Activated T-helper 1 cell treated with anti-CD3 and anti-CD28 coated beads, Interleukin-2, amount 50 U/mL, for 16 hours (primary cell): ENCODE measurements around the gene PRR33.

Experiments used
- DNase-seq, 2 donors: peaks; one replicate each; pipeline ENCODE4 v3.0.0-alpha.2; 2020; ENCODE audit warnings: low read depth in 1 of 2, low spot score in 1 of 2

The PRR33 gene

DNA sequence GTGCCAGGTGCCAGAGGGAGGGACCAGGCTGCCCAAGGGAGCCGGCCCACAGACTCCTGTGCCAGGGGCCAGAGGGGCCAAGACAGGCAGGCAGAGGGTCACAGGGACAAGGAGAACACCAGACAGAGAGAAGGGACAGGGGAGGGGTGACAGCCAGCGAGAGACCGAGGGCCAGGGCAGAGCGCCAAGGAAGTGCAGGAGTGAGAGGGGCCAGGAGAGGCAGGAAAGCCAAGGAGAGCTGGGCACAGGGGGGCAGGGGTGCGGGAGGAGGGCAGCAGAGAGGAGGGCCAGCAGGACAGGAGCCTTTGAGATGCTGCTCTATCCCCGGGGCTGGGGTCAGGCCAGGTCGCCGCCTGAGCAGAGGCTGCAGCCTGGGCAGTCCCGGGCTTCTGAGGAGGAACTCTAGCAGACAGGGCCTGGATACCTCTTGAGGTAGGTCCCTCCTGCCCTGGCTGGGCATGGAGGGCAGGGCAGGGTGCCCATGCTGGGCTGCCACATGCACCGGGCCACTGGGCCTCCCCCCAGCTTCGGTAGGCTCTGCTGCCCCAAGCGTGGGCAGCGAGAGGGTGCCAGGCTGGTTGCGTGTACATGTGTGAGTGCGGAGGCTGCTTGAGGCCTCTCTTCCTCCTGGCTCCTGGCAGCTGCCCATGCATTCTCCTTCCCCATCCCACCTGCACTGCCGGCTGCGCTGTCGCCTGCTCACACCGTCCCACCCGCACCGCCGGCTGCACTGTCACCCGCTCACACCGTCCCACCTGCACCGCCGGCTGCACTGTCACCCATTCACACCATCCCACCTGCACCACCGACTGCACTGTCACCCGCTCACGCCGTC, 26.6 kb downstream of the PRR33 start:
- no peak for DNase-seq

DNA sequence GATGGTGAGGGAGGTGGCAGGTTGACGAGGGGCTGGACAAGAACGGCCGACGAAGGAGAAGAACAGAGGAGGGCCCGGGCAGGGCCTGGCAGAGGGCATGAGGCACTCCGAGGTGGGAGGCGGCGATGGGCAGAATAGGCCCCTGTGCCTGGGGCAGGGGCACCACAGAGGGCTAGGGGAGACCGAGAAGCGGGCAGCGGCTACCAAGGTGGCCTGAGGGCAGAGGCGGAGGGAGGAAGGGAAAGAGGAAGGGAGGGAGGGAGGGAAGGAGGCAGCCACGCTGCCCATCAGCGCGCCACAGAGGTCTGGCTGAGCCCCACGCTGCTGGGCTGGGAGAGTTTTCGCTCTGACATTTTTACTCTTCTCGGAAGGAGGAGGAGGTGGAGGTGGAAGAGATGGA, 27.5 kb downstream of the PRR33 start:
- no peak for DNase-seq

DNA sequence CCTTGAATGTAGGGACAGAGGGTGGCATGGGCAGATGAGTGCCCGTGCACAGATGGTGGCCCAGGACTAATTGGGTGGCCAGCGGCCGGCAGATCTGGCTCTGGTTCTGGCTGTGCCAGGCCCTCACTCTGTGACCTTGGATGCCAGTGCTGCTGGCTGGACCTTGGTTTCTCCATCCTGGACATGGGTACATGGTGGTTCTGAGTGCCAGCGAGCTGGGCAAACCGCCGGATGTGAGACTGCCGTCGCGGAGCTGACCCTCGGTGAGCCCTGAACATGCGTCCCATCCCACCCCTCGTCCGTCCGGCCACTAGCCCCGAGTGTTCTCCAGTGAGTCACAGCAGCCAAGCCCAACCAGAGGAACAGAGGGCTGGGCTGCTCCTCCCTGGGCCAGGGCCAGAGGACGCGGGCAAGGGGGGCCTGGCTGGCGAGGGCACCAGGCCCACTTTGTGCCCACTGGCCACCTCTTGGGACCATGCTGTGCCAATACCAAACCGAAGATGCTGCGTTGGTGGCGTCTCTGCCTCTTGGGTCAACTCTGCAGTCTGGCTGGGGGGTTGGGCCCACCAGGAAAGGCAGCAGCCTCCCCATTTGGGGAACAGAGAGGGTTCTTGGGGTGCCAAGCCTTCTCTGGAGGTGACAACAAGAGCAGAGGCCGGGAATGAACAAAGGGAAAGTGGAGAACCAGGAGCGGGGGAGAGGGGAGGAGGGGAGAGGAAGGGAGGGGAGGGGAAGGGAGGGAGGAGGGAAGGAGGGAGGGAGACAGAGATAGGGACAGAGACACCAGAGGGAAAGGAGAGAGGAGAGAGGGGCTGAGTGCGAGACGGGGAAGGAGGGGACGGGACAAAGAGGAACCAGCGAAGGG, 28.1 kb downstream of the PRR33 start:
- no peak for DNase-seq

DNA sequence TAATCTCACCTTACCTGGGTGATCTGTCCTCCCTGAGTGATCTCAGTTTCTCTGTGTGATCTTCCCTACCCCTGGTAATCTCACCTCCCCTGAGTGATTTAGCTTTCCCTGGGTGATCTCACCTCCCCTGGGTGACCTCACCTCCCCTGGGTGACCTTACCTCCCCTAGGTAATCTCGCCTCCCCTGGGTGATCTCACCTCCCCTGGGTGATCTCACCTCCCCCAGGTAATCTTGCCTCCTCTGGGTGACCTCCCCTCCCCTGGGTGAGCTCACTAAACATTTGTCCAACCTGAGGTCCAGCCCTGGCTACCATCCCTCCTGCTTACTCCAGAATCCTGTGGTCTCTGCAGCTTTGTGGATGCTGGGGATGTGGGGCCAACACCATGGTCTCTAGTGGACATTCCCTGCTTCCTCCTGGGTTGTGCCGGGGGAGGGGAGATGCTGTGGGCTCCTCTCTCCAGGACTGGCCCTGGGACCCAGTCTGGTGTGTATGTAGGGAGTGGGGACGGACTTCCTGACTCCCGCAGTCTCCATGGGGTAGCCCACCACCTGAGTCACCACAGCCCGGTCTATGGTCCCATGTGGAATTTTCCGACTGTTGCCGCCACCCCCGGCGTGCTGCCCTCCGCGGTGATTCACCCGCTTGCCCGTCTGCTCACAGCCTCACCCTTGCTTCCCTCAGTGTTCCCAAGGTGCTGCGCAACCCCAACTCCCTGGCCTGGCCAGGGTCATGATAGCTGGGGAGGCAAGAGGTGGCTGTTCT, 28.9 kb downstream of the PRR33 start:
- no peak for DNase-seq

DNA sequence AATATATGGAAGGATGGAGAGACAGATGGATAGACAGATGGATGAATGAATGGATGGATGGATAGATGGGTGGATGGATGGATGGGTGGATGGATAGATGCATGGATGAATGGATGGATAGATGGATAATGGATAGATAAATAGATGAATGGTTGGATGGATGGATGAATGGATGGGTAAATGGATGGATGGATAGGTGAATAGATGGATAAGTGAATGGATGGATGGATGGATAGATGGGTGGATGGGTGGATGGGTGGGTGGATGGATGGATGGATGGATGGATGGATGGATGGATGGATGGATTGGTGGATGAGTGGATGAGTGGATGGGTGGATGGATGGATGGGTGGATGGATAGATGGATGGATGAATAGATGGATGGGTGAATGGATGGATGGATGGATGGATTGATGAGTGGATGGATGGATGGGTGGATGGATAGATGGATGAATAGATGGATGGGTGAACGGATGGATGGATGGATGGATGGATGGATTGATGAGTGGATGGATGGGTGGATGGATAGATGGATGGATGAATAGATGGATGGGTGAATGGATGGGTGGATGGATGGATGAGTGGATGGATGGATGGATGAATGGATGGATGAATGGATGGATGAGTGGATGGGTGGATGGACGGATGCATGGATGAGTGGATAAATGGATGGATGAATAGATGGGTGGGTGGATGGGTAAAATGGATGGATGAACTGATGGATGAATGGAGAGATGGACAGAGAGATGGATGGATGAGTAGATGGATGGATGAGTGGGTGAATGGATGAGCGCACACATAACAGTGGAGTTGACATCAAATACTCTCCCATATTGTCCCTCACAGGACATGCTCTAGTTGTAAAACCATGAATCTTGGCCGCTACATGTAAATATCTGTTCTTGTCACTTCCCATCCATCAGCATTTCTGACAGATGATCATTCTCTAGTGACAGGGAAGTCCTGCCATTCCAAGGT, 30.0 kb downstream of the PRR33 start:
- DNase-seq, result no peak

DNA sequence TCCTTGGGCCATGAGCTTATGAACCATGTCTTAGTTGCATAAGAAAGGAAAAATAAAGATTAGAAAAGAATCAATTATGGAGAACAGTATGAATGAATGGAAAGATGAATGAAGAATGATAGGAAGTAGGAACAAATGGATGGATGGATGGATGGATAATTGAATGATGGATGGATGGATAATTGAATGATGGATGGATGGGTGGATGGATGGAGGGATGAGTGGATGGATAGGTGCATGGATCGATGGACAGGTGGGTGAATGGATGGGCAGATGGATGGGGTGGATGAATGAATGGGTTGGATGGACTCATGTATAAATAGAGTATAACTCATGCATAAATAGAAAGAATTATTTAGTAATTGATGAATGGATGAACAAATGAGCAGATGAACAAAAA, 31.6 kb downstream of the PRR33 start:
- DNase-seq, result no peak

DNA sequence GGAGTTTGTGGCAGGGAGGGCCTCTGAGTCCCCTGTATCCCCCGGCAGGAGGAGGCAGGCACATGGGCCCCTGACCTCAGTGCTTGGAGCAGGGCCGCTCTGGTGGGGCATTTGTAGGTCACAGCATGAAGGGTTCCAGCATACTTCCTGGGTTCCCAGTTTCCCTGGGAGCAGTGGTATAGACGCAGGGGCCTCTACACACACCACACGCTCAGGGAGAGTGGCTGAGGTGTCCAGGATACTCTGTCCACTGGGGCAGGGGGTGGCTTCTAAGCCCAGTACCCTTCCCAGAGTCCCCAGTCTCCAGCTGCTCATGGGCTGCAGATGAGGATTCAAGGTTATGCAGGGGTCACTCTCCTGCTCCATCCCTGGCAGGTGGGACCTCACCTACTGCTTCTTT, 32.7 kb downstream of the PRR33 start:
- DNase-seq, result no peak

DNA sequence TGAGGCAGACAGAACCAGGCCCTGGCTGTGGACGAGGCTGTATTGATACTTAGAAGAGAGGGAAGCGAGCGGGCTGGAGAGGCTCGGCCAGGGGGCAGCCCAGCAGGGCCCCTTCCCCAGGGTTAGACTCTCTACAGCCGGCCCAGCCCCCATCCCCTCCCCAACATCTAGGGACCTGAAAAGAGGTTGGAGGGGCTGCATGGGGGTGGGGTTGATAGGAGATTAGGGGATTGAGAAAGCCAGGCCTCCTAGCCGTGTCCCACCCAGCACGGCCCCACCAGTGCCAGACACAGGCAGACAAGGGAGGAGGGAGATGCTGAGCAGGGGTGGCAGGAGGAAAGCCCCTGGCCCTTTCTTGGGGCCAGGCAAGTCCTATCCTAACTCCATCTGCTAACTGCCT, 33.1 kb downstream of the PRR33 start:
- DNase-seq, result no peak

DNA sequence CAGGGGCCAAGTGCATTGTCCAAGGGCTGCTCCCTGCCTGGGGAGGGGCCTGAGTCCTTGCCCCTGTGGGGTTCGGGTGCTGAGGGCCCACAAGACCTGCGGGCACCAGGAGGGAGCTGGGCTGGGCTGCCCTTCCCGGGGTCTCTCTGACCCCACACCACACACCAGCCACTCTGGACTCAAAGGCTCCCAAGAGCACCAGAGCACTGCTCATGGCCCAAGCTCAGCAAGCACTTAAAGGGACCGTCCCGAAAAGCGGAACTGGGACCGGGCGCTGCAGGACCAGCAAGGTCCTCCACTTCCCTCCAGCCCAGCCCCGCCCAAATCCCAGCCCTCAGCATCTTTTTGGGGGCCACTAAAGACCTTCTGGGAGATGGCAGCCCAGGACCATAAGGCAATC, 33.5 kb downstream of the PRR33 start:
- DNase-seq, result no peak

DNA sequence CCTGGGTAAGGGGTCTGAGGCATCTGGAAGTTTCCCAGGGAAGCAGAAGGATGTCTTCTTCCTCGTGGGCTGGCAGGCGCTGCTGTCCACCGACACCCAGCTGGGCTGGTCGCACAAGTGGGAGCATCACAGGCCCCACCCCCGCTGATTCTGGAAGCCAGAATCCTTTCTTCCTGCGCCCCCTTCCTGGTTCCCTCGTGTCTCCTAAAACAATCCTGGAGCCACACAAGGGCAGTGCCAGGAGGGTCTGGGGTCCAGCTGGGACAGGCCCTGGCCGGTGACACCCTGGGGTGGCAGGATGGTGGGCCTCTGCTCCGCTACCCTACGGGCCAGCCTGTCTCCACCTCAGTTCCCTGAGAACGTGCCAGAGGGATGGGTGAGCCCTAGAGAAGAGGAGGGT, 34.6 kb downstream of the PRR33 start:
- DNase-seq, result no peak

DNA sequence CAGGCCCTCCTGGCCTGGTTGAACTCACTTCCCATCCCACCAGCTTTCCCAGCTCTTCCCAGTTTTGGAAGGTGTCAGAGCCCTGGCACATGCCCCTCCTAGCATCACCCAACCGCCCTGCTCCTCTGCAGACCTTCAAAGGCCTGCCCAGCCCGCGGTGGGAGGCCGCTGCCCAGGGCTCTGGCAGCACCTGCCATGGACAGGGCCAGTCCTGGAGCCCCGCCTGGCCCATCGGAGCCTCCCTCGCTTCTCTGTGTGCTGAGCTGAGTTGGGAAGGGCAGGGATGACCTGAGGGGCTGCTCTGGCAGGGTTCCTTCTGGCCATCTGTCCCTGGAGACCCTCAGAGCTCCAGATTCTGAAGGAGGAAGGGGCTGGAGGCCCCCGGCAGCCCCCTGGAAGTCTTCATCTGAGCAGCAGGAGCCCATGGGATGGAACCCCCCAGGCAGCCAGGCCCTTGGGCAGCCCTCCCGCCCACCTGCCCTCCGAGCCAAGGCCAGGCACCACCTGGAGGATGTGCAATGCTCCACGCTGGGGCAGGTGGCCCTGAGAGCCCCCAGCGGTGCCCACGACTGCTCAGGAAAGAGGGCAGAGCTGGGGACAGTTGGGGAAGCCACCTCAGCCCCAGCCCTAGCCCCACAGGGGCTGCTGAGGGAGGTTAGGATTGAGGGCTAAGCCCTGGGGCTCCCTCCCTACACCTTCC, 35.2 kb downstream of the PRR33 start:
- no peak for DNase-seq

DNA sequence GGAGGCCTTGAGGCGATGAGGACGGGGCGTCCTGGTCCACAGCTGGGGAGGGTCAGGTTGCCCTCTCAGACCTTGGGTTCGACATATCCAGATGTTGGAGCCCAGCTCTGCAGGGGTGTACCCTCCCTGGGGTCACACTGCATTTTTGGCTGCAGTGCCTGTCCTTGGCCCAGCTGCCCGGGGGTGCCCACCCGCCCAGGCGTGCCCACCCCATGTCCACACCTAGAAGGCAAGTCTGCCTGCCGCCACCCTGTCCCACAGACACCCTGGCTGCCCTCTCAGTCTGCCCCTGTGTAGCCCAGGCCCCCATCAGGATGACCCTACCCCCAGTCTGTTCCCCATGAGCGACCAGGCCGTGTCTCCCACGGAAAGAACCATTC, 35.8 kb downstream of the PRR33 start:
- no peak for DNase-seq

DNA sequence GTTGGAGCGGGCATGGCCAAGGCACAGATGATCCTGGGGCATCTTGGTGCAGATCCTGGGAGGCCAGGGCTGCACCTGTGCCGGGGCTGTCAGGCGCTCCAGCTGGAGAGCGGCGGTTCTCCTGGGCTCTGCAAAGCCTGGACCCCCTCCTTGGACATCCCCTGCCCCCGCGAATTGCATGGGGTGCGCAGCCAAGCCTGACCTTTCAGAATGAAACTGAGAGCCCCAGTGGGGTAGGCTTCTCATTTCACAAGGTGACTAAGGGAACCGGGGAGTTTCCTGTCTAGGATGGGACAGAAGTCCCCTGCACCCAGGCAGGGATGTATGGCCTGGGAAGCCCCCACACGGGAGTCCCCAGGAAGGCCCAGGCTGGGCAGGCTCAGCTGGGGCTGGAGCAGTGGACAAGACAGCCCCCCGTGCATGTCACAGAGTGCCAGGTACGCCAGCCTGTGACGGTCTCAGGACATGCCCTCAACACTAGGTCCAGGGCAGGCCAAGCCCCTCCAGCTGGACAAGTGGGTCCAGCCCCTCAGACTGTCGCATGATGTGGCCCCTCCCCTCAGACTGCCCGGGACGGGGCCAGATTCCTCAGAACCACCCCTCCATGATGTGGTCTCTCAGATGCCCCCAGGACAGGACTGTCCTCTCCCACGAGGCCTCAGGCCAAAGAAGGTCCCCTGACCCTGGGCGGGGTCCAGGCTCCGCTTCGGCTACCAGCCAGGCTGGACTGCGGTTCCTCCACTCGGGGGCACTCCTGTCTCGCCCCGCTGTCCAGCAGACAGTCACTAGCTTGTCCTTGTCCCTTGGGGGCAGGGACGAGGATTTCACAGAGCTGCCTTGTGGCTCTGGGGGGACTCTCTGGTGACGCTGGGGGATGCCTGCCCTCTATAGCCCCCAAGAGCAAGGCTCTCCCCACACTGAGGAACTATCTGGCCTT, 36.5 kb downstream of the PRR33 start:
- DNase-seq, result no peak

DNA sequence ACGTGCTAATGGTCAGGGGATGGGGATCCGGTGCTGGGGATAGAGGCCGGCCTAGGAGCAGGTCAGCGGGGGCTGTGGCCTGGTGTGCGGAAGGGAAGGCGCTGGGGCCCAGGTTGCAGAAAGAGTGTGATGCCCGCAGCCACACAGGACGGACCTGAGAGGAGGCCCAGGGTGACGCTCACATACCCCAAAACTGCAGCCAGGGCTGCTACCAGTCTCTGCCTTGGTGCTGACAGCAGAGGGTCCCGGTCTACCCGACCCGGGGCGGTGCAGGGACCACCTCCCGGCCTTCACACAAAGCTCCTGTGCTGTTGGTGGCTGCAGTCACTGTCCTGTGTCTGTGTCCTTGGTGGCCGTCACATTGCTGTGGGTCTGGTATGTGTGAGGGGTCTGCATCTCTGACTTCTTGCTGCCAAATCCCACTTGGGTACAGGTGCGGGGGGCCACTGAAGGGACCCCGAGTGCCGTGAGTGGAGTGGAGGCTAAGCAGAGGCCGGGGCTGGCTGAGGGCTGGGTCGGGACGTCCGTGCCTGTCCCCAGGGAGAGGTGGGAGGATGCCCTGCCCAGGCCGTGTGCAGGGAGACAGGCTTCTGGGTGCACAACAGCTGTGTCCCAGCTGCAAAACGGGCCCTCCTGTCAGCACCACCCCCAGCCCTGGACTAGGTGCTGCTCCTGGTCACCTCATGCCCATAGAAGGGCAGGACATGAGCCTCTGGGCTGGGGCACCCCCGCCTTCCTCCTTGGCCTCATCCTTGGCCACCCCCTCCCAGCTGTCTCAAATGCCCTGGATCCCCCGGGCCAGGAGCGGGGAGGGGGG, 37.4 kb downstream of the PRR33 start:
- DNase-seq, result no peak

DNA sequence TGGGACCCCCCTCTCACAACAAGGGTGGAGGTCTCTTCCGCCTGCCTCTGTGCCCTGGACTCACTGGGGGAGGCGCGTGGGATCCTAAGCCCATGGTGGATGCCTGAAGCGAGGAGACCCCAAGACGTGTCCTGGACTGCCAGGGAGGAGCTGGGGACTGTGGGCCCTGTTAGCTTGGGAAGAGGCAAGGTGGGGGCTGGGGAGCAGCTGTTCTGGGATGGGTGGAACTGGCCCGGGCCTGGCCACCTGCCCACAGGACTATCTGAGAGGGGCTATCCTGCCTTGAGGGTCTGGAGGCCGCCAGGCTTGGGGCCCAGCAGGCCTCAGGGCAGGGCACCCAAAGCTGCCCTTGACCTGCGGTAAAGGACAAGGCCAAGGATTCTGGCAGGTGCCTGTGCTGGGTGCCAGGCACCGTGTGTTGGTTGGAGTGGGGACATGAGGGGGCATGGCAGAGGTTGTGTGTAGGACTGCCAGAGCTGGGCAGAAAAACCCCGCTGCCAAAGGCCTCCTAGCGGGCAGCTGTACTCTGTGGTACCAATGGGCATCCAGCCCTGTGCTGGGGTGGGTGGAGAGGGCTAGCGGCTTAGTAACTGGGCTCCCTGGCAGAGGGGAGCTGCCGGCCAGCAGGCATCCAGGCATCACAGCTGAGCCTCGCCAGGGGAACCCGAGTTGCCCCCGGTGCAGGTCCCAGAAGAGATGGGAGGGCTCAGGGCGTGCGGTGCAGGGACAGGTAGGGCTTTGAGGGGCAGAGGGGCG, 38.1 kb downstream of the PRR33 start:
- DNase-seq, result no peak

DNA sequence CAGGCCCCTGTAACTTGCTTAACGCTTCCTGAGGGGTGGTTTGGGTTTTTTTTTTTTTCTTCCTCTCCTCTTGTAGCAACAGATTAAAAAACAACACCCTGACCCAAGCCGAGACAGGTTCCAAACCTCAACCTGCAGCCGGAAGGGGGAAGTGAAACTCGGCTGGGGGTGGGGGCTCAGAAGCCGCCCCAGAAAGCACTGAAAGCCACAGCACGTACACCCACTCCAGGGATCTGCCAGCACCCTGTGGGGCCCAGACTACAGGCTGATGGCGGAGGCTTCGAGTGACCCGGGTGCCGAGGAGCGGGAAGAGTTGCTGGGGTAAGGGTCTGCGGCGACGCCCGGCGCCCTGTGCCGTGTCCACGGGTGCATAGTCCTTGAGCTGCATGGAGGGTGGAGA, 38.8 kb downstream of the PRR33 start, which contains the start of gene LSP1:
Gene LSP1 (plus strand): TSS at position 208 of the 400 bp plus-strand sequence. CDS start 61 bp downstream, at position 269.
- DNase-seq, result peak; percentile 67 to 73

DNA sequence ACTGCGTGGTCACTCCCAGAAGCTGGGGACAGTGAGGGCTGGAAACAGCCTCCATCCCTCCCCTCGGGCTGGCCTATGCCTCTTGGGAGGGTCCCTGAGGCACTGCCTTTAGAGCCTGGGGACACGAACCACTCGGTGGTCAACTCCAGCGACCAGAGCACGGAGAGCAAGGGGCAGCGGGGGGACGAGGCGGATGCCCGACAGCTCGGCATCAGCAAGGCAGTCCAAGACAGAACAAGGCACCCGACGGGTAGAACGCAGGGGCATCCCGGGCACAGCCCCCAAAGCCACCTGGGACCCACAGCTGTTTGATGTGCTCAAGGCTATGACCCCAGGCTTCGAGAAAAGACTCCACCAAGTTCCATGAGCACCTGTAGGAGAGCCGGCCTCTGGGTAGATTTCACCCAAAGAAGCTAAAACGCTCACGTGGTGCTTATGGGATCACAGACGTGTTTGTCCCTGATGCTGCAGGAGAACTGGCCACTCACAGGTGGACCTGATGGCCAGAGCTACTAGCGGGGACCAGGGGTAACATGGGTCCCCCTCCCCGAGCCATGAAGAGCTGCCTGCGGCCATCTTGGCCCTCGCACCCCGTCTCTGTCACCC, 39.3 kb downstream of the PRR33 start:
- DNase-seq, result no peak
